ENCODE measurements around the gene CSAG2.
"Not testable (repeated sequence)": the region's sequence is repeated elsewhere in the genome, so short reads cannot be mapped to it uniquely, and the experiment has no call there.

DNA sequence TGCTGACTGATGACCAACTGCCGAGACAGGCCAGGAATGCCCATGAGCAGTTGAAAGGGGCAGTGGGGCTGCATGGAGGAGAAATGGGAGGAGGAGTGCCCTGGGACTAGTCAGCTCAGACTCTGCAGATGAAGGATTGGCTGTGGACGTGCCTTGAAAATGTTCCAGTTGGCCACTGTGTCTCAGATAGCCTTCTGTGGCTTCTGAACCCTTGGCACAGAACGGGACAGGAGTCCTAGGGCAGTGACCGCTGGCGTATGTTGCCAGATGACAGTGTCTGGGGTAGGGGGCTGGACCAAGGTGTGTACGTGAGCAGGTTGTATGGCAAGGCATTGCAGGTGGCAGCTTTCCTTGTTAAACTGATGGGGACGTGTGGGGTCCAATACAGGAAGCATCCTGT lies 2.6 kb downstream of the CSAG2 start:
- TF ChIP-seq CTCF, POLR2A (IDR thresholded peaks at IDR 0.05): not testable (repeated sequence)
